IMR-90 (cell line): ENCODE results near the gene HCN4. TPM values are rescaled to one million over a fixed set of nuclear protein-coding genes. Genes with fewer than 3 reads are reported as not detected.

ENCODE experiments used
- ATAC-seq: fragments of 200-7000 bp; cut with Tn5 transposase; 2 replicates; pipeline ENCODE4 v1.9.1; 2020; ENCODE audit warnings: low read depth, mild to moderate bottlenecking, moderate library complexity
- BruUV-seq: library from RNA; stranded (reverse); fragments of 400-500 nt; replicated peaks from 2 replicates; lab custom pipeline; 2021; lab: Mats Ljungman, UMichigan
- CTCF ChIA-PET: fragments of 300-600 bp; formaldehyde crosslinking; extraction: SDS; loops from one replicate; lab custom pipeline; 2021; ENCODE audit warnings: antibody characterized with exemption; lab: Yijun Ruan, JAX
- POLR2A ChIA-PET: fragments of 300-600 bp; sonication (Branson Sonifier 250); formaldehyde crosslinking; loops from one replicate; lab custom pipeline; 2022; ENCODE audit warnings: antibody characterized with exemption; ENCODE audit not compliant: unreplicated experiment; lab: Charles Lee
- DNase-seq: peaks from one replicate; pipeline ENCODE4 v3.0.0; 2013
- H2AFZ ChIP-seq: replicated peaks from 2 replicates; pipeline ENCODE3; 2013; ENCODE audit warnings: low read length, mild to moderate bottlenecking; ENCODE audit not compliant: poor library complexity
- H2AK5ac ChIP-seq: 2 replicates; pipeline ENCODE4 v1.6.1; 2013; ENCODE audit warnings: low read depth, low read length, inconsistent platforms
- H2AK9ac ChIP-seq: replicated peaks from 2 replicates; pipeline ENCODE3; 2013; ENCODE audit warnings: mild to moderate bottlenecking, low read depth, low read length, moderate library complexity; ENCODE audit not compliant: poor library complexity
- H2BK120ac ChIP-seq: 2 replicates; pipeline ENCODE4 v1.6.1; 2013; ENCODE audit warnings: low read depth, low read length, inconsistent platforms
- H2BK15ac ChIP-seq: 3 replicates; pipeline ENCODE4 v1.6.1; 2013; ENCODE audit warnings: low read depth, low read length, inconsistent platforms
- H2BK20ac ChIP-seq: 2 replicates; pipeline ENCODE4 v1.6.1; 2013; ENCODE audit warnings: low read depth, mild to moderate bottlenecking, inconsistent platforms, low read length, moderate library complexity
- H2BK5ac ChIP-seq: 2 replicates; pipeline ENCODE4 v1.6.1; 2013; ENCODE audit warnings: mild to moderate bottlenecking, low read depth, low read length, inconsistent platforms; ENCODE audit not compliant: poor library complexity, severe bottlenecking
- H3K14ac ChIP-seq: replicated peaks from 2 replicates; pipeline ENCODE4 v1.6.1; 2013; ENCODE audit warnings: low read depth, low read length, inconsistent platforms
- H3K18ac ChIP-seq: 2 replicates; pipeline ENCODE4 v1.6.1; 2013; ENCODE audit warnings: low read depth, low read length, control low read depth
- H3K23ac ChIP-seq: 2 replicates; pipeline ENCODE4 v1.6.1; 2013; ENCODE audit warnings: low read depth, low read length, inconsistent platforms
- H3K27ac ChIP-seq: 2 replicates; pipeline ENCODE4 v1.5.1; 2013; ENCODE audit warnings: mild to moderate bottlenecking, control low read depth, low read length; ENCODE audit not compliant: insufficient read depth
- H3K27me3 ChIP-seq: 2 replicates; pipeline ENCODE4 v1.6.1; 2013; ENCODE audit warnings: low read length; ENCODE audit not compliant: control insufficient read depth, insufficient read depth
- H3K36me3 ChIP-seq: 2 replicates; pipeline ENCODE4 v1.6.1; 2013; ENCODE audit warnings: low read length, mixed read lengths; ENCODE audit not compliant: control insufficient read depth, insufficient read depth
- H3K4ac ChIP-seq: 2 replicates; pipeline ENCODE4 v1.6.1; 2013; ENCODE audit warnings: low read depth, low read length, inconsistent platforms
- H3K4me1 ChIP-seq: 2 replicates; pipeline ENCODE4 v1.6.1; 2013; ENCODE audit warnings: low read length, mixed read lengths; ENCODE audit not compliant: control insufficient read depth, insufficient read depth
- H3K4me2 ChIP-seq: 2 replicates; pipeline ENCODE4 v1.6.1; 2013; ENCODE audit warnings: low read depth, mild to moderate bottlenecking, control low read depth, low read length, moderate library complexity
- H3K4me3 ChIP-seq: 2 replicates; pipeline ENCODE4 v1.5.1; 2013; ENCODE audit warnings: low read depth, mild to moderate bottlenecking, control low read depth, low read length, moderate library complexity; ENCODE audit not compliant: insufficient read depth
- H3K56ac ChIP-seq: 2 replicates; pipeline ENCODE4 v1.6.1; 2013; ENCODE audit warnings: low read length, inconsistent platforms; ENCODE audit not compliant: insufficient read depth; ENCODE audit errors: extremely low read depth
- H3K79me1 ChIP-seq, 2 experiments: 2 replicates each; pipeline ENCODE4 v1.6.1; 2013; ENCODE audit warnings: low read length in 2 of 2, inconsistent platforms in 1 of 2, low read depth in 1 of 2
- H3K9ac ChIP-seq: 2 replicates; pipeline ENCODE4 v1.6.1; 2013; ENCODE audit warnings: low read depth, low read length, control low read depth
- H3K9me1 ChIP-seq: 2 replicates; pipeline ENCODE4 v1.6.1; 2013; ENCODE audit warnings: low read length, inconsistent platforms; ENCODE audit not compliant: insufficient read depth
- H3K9me3 ChIP-seq: 2 replicates; pipeline ENCODE4 v1.6.1; 2013; ENCODE audit warnings: low read length; ENCODE audit not compliant: control insufficient read depth, insufficient read depth
- H4K20me1 ChIP-seq: 2 replicates; pipeline ENCODE4 v1.6.1; 2013; ENCODE audit warnings: low read length, inconsistent platforms; ENCODE audit not compliant: insufficient read depth
- H4K5ac ChIP-seq: 2 replicates; pipeline ENCODE4 v1.6.1; 2013; ENCODE audit warnings: mild to moderate bottlenecking, low read depth, low read length, control low read depth
- H4K8ac ChIP-seq, 2 experiments: 2 replicates each; pipeline ENCODE4 v1.6.1; 2013; ENCODE audit warnings: low read depth in 2 of 2, low read length in 2 of 2, control low read depth in 1 of 2, inconsistent platforms in 1 of 2
- H4K91ac ChIP-seq: 2 replicates; pipeline ENCODE4 v1.6.1; 2013; ENCODE audit warnings: low read depth, low read length, inconsistent platforms; ENCODE audit not compliant: insufficient read depth
- BHLHE40 ChIP-seq: fragments of 150-350 bp; IDR thresholded peaks from 2 replicates; pipeline ENCODE4 v1.6.1; 2016; ENCODE audit warnings: mild to moderate bottlenecking, low read depth, low read length
- CEBPB ChIP-seq: IDR thresholded peaks from 2 replicates; pipeline ENCODE4 v1.6.1; 2012; ENCODE audit warnings: low read depth, low read length, improper control_type of control experiment
- CHD1 ChIP-seq: IDR thresholded peaks from 2 replicates; pipeline ENCODE4 v1.6.1; 2012; ENCODE audit warnings: low read depth, low read length, improper control_type of control experiment
- CTCF ChIP-seq: conservative IDR thresholded peaks from 2 replicates; pipeline ENCODE4 v1.5.1; 2012; ENCODE audit warnings: mild to moderate bottlenecking, low read depth, low read length, improper control_type of control experiment
- ELK1 ChIP-seq: fragments of 150-350 bp; IDR thresholded peaks from 2 replicates; pipeline ENCODE4 v1.6.1; 2016; ENCODE audit warnings: low read depth, mild to moderate bottlenecking, low read length, moderate library complexity, borderline replicate concordance
- FOS ChIP-seq: fragments of 150-350 bp; IDR thresholded peaks from 2 replicates; pipeline ENCODE4 v1.6.1; 2016; ENCODE audit warnings: low read depth, low read length
- MAFK ChIP-seq: IDR thresholded peaks from 2 replicates; pipeline ENCODE4 v1.6.1; 2012; ENCODE audit warnings: low read depth, low read length, improper control_type of control experiment
- MAZ ChIP-seq: IDR thresholded peaks from 2 replicates; pipeline ENCODE4 v1.6.1; 2012; ENCODE audit warnings: low read depth, mild to moderate bottlenecking, low read length, improper control_type of control experiment, moderate library complexity, borderline replicate concordance
- MXI1 ChIP-seq: IDR thresholded peaks from 2 replicates; pipeline ENCODE4 v1.6.1; 2012; ENCODE audit warnings: low read depth, mild to moderate bottlenecking, low read length, moderate library complexity, borderline replicate concordance
- NFE2L2 ChIP-seq: fragments of 150-350 bp; IDR thresholded peaks from 2 replicates; pipeline ENCODE4 v1.6.1; 2016; ENCODE audit warnings: low read depth, mild to moderate bottlenecking, low read length
- POLR2A ChIP-seq: IDR thresholded peaks from 2 replicates; pipeline ENCODE4 v1.6.1; 2012; ENCODE audit warnings: mild to moderate bottlenecking, low read depth, low read length
- RAD21 ChIP-seq: IDR thresholded peaks from 2 replicates; pipeline ENCODE4 v1.6.1; 2012; ENCODE audit warnings: low read length, improper control_type of control experiment
- RCOR1 ChIP-seq: IDR thresholded peaks from 2 replicates; pipeline ENCODE4 v1.6.1; 2012; ENCODE audit warnings: mild to moderate bottlenecking, low read length, improper control_type of control experiment; ENCODE audit not compliant: insufficient replicate concordance
- RFX5 ChIP-seq: IDR thresholded peaks from 2 replicates; pipeline ENCODE4 v1.8.0; 2012; ENCODE audit warnings: low read depth, mild to moderate bottlenecking, low read length, moderate library complexity
- SMC3 ChIP-seq: fragments of 150-350 bp; IDR thresholded peaks from 2 replicates; pipeline ENCODE4 v1.6.1; 2016; ENCODE audit warnings: low read depth, mild to moderate bottlenecking, antibody characterized with exemption, low read length, moderate library complexity
- USF2 ChIP-seq: fragments of 150-350 bp; IDR thresholded peaks from 2 replicates; pipeline ENCODE4 v1.6.1; 2017; ENCODE audit warnings: mild to moderate bottlenecking, antibody characterized with exemption, low read length, low read depth
- WGBS, 2 experiments: methylation state at CpG; one replicate each; pipeline versions ENCODE4 v1.1.5 to v1.1.7; 2013; ENCODE audit warnings: missing lambda C conversion rate in 2 of 2; ENCODE audit not compliant: insufficient read length in 1 of 2; ENCODE audit errors: extremely low coverage in 2 of 2; 5-methylcytosine and 5-hydroxymethylcytosine counted together
- dilution Hi-C: fragments of 300-500 bp; cut with HindIII; formaldehyde crosslinking; loops from one replicate; pipeline ENCODE4 v1.14.3; 2018; ENCODE audit warnings: low sequenced_read_pairs; ENCODE audit not compliant: unreplicated experiment
- in situ Hi-C: fragments of 300-500 bp; cut with MboI; formaldehyde crosslinking; loops from 3 replicates; pipeline ENCODE4 v1.14.3; 2019; ENCODE audit warnings: low sequenced_read_pairs, inconsistent platforms, mixed read lengths
- intact Hi-C: fragments of 100-400 bp; cut with micrococcal nuclease; formaldehyde crosslinking; loops from 2 replicates; pipeline ENCODE4 v1.10.0; 2022
- polyA plus RNA-seq, 3 experiments: library from polyadenylated mRNA; depleted of rRNA; stranded (reverse); fragments of >200 nt; gene quantifications; 2 replicates each; pipeline ENCODE4 v1.2.3, GENCODE V29; 2012; ENCODE audit warnings: low replicate concordance in 1 of 3
- total RNA-seq: library from RNA; depleted of rRNA; stranded (reverse); fragments of >200 nt; gene quantifications from 2 replicates; pipeline ENCODE4 v1.2.3, GENCODE V29; 2012

Gene HCN4
- total and polyA plus RNA-seq, 2 of the 4 experiments (the other 2 are of a cell fraction), result not detected

- WGBS, 2 experiments, result 100% methylated on average over 1 of the region's 5 CpGs; no CpG with 5 or more reads in 1 of the 2 experiments
- CTCF ChIA-PET, result no interaction called here
These were observed 65.1 kb downstream of the HCN4 start for GRCh38 chr15:73303636-73304035.

More at GRCh38 chr15:73303636-73304035, 65.1 kb downstream of the HCN4 start:
- in situ Hi-C loops, result loop anchor here (10.0 kb wide), 2 partner anchors 251 to 401 kb away; no protein-coding TSS in a partner anchor
- no peak for ATAC-seq
- Histone ChIP-seq H3K18ac (no peak overlapping the region), H3K4me3 (no peak overlapping the region), H3K4ac (no peak overlapping the region), H3K27me3 (no peaks in the 10 kb centered on the region), H4K91ac (no peak overlapping the region), H2AFZ (no peak overlapping the region), H3K27ac (no peak overlapping the region), H2BK20ac (no peak overlapping the region), H4K8ac (no peak overlapping the region), H2AK9ac (no peak overlapping the region), H3K56ac (no peak overlapping the region), H3K23ac (no peak overlapping the region), H3K14ac (no peak overlapping the region), H3K79me1 (no peaks in the 10 kb centered on the region), H2BK15ac (no peak overlapping the region), H3K4me1 (no peaks in the 10 kb centered on the region), H3K36me3 (peaks cover 11% of the 10 kb centered on the region), H3K4me2 (no peak overlapping the region), H4K5ac (no peak overlapping the region), H3K9me3 (no peaks in the 10 kb centered on the region), H2AK5ac (no peak overlapping the region), H2BK120ac (no peak overlapping the region), H3K9ac (no peak overlapping the region), H2BK5ac (no peak overlapping the region), H4K20me1 (no peaks in the 10 kb centered on the region), H3K9me1 (no peaks in the 10 kb centered on the region)
- BruUV-seq, result TSS peak; percentile 86
- no peak for DNase-seq
- TF ChIP-seq BHLHE40 (no peak), SMC3 (no peak), ELK1 (no peak), CHD1 (no peak), NFE2L2 (no peak), MAZ (no peak), RFX5 (no peak), FOS (no peak), CTCF (no peak), RAD21 (no peak), MAFK (no peak), USF2 (no peak), MXI1 (no peak), CEBPB (no peak), POLR2A (no peak), RCOR1 (no peak)
- dilution Hi-C loops, result no loop called here
- POLR2A ChIA-PET, result no interaction called here
- intact Hi-C loops, result loop anchor here (5.0 kb wide), 1 partner anchor 239 kb away; no protein-coding TSS in a partner anchor
